Frontal cortex (tissue), 1 donor: ENCODE results near the gene PRR19. TPM values are rescaled to one million over a fixed set of nuclear protein-coding genes. Genes with fewer than 3 reads are reported as not detected.

Source experiments
- small RNA-seq: library from RNA; depleted of rRNA; stranded (forward); fragments of <200 nt; gene quantifications from one replicate; pipeline ENCODE3, GENCODE V24; 2014
- total RNA-seq: library from RNA; depleted of rRNA; stranded (reverse); fragments of >200 nt; gene quantifications from one replicate; pipeline ENCODE4 v1.2.3, GENCODE V29; 2014

Gene PRR19
- total RNA-seq, 1 donor from 2014 or later = 2.0 TPM

Small RNA genes within 50 kb of the gene (small RNA-seq; reads per million reads assigned to genes)
- gene MIR8077 = 0.08 reads per million

Other genes with a start within 250 kb of the PRR19 start
- 13.9 TPM for gene GRIK5, start 231.9 kb upstream of the PRR19 start, total RNA-seq
- gene ZNF574, start 226.0 kb upstream of the PRR19 start, total RNA-seq = 13.5 TPM
- 2.9 TPM for gene POU2F2, start 169.7 kb upstream of the PRR19 start, total RNA-seq
- 20.0 TPM for gene DEDD2, start 84.5 kb upstream of the PRR19 start, total RNA-seq
- 4.1 TPM for gene ZNF526, start 81.8 kb upstream of the PRR19 start, total RNA-seq
- gene GSK3A, start 59.5 kb upstream of the PRR19 start, total RNA-seq = 16.3 TPM
- gene ERF, start 47.0 kb upstream of the PRR19 start, total RNA-seq = 7.7 TPM
- gene CIC, start 32.9 kb upstream of the PRR19 start, total RNA-seq = 15.5 TPM
- gene PAFAH1B3, start 492 bp downstream of the PRR19 start, total RNA-seq = 242 TPM
- gene TMEM145, start 11.2 kb downstream of the PRR19 start, total RNA-seq = 35.1 TPM
- 35.9 TPM for gene MEGF8, start 23.5 kb downstream of the PRR19 start, total RNA-seq
- gene CNFN, start 88.2 kb downstream of the PRR19 start, total RNA-seq = not detected
- gene LIPE, start 125.3 kb downstream of the PRR19 start, total RNA-seq = 10.2 TPM
- gene CXCL17, start 140.8 kb downstream of the PRR19 start, total RNA-seq = not detected
- gene CEACAM1, start 226.3 kb downstream of the PRR19 start, total RNA-seq = not detected